Stimulated activated CD8-positive, alpha-beta memory T cell treated with anti-CD3 and anti-CD28 coated beads, Interleukin-15, amount 100 ng/mL, for 4 hours (primary cell): ENCODE measurements around the gene PLD6.

ENCODE experiments used
- DNase-seq, 2 donors: peaks; one replicate each; pipeline ENCODE4 v3.0.0-alpha.2; 2020; ENCODE audit warnings: low read depth in 2 of 2

The PLD6 gene

DNA sequence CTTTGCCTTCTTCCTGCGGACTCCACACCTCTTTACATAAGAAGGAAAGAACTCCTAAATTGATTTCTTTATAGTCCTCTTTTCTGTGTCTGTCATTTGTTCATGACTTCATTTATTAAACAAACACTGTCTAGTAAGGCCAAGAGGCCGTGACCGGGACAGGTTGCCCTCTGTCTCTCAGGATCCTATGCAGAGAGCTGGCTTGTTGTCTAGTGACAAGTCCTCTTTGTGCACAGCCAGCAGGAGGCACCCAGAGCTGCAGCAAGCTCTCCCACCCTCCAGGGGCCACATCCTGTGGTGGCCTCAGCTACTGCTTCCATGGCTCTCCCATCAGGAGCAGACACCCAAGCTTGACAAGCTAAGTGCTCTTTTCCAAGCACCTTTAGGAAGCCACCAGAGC, 50.6 kb downstream of the PLD6 start:
- DNase-seq: no peak

GRCh38 chr17:17154981-17155380, 51.2 kb downstream of the PLD6 start:
- no peak for DNase-seq

DNA sequence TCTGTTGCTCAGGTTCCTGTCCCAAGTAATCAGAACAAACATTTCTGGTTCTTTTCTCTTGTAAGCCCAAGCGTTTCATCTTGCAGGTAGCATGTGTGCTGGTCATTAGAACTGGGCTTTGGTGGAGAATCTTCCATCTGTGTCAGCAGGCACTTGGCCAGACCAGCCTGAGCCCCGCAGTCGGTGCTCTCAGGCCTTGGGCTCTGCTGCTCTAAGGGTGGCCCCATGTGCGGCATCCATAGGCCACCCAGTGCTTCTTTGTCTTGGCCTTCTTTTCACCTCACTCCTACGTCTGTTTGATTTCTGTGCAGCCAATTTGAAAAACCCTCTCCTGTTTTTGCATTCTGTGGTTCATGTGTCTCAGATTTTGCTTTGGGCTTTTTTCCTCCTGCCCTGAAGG, 51.6 kb downstream of the PLD6 start:
- no peak for DNase-seq

DNA sequence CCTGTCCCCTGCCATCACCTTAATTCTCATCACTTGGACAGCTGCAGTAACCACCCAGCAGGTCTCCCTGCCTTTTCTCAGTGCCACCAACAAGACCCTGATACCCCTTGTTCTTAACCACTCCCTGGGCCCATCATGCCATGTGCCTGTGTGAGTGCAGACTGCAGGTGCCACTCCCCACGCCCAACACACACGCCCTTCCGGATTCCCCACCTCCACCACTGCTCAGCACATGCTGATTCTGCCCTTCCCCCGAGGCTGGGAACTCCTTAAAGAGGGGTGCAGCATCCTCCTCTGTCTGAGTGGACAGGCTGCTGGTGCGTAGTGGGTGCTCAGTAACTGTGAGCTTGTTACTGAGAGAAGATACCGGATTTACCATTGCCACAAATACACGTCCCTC, 52.4 kb downstream of the PLD6 start:
- DNase-seq: no peak

GRCh38 chr17:17153071-17153470, 53.1 kb downstream of the PLD6 start:
- DNase-seq: no peak

DNA sequence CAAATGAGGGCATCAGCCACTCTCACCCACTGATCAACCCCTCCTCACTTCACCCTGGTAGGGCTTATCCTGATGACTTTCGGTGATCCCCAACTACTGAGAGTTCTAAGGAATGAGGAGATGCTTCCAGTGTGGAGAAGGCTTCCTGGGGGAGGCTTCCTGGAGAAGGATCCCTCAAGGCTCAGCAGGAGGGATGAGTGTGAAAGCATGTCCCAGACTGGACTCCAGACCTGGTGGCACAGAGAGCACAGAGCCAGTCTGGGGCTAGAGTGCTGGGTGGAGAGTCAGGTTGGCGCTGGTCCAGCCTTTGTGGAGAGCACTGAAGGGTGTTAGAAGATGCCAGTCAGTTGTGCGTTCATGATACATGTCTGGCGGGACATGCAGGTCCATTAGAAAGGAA, 53.7 kb downstream of the PLD6 start:
- DNase-seq: no peak

GRCh38 chr17:17151962-17152361, 54.2 kb downstream of the PLD6 start:
- DNase-seq: no peak

- no peak for DNase-seq
These were observed 54.6 kb downstream of the PLD6 start for GRCh38 chr17:17151541-17151940.

- no peak for DNase-seq
These were observed 55.1 kb downstream of the PLD6 start for GRCh38 chr17:17151055-17151454.
